Mesendoderm (in vitro differentiated cells): ENCODE data around the gene RHBDL1.

Experiments
- DNase-seq: peaks from one replicate; pipeline ENCODE4 v3.0.0; 2013
- H2AK5ac ChIP-seq: 2 replicates; pipeline ENCODE4 v1.6.1; 2013; ENCODE audit warnings: low read length, inconsistent platforms
- H2BK120ac ChIP-seq: 2 replicates; pipeline ENCODE4 v1.6.1; 2013; ENCODE audit warnings: low read depth, mild to moderate bottlenecking, low read length, moderate library complexity, mixed read lengths
- H2BK15ac ChIP-seq: replicated peaks from 2 replicates; pipeline ENCODE4 v1.6.1; 2013; ENCODE audit warnings: low read depth, mild to moderate bottlenecking, moderate library complexity
- H2BK5ac ChIP-seq: 2 replicates; pipeline ENCODE4 v1.6.1; 2013; ENCODE audit warnings: low read length, inconsistent platforms
- H3K18ac ChIP-seq: 2 replicates; pipeline ENCODE4 v1.6.1; 2013; ENCODE audit warnings: mild to moderate bottlenecking, low read length, mixed read lengths
- H3K23ac ChIP-seq: one replicate; pipeline ENCODE4 v1.6.1; 2013; ENCODE audit warnings: low read length
- H3K27ac ChIP-seq: 2 replicates; pipeline ENCODE4 v1.5.1; 2013; ENCODE audit warnings: low read depth, mild to moderate bottlenecking, inconsistent platforms, low read length, moderate library complexity
- H3K27me3 ChIP-seq: 2 replicates; pipeline ENCODE4 v1.6.1; 2013; ENCODE audit warnings: low read length, control low read depth, mild to moderate bottlenecking, inconsistent platforms; ENCODE audit not compliant: insufficient read depth, poor library complexity
- H3K36me3 ChIP-seq: 2 replicates; pipeline ENCODE4 v1.6.1; 2013; ENCODE audit warnings: low read length, inconsistent platforms; ENCODE audit not compliant: control insufficient read depth, insufficient read depth
- H3K4ac ChIP-seq: one replicate; pipeline ENCODE4 v1.6.1; 2013; ENCODE audit warnings: low read depth, mild to moderate bottlenecking, low read length, moderate library complexity
- H3K4me1 ChIP-seq: 2 replicates; pipeline ENCODE4 v1.6.1; 2013; ENCODE audit warnings: low read depth, low read length, inconsistent platforms; ENCODE audit not compliant: control insufficient read depth
- H3K4me2 ChIP-seq: 2 replicates; pipeline ENCODE4 v1.6.1; 2013; ENCODE audit warnings: low read length
- H3K4me3 ChIP-seq: 2 replicates; pipeline ENCODE4 v1.5.1; 2013; ENCODE audit warnings: mild to moderate bottlenecking, low read length
- H3K56ac ChIP-seq: one replicate; pipeline ENCODE4 v1.6.1; 2013; ENCODE audit warnings: low read length
- H3K79me1 ChIP-seq: 2 replicates; pipeline ENCODE4 v1.6.1; 2013; ENCODE audit warnings: low read length, inconsistent platforms
- H3K79me2 ChIP-seq: 2 replicates; pipeline ENCODE4 v1.6.1; 2013; ENCODE audit warnings: mild to moderate bottlenecking, low read length; ENCODE audit not compliant: control insufficient read depth, insufficient read depth
- H3K9ac ChIP-seq: 2 replicates; pipeline ENCODE4 v1.6.1; 2013; ENCODE audit warnings: low read length, inconsistent platforms
- H4K5ac ChIP-seq: one replicate; pipeline ENCODE4 v1.6.1; 2013; ENCODE audit warnings: low read length
- H4K8ac ChIP-seq: one replicate; pipeline ENCODE4 v1.6.1; 2013; ENCODE audit warnings: low read depth, mild to moderate bottlenecking, control low read depth, low read length, moderate library complexity
- WGBS: extraction: QIAGEN DNeasy Blood & Tissue Kit; methylation state at CpG from one replicate; pipeline ENCODE4 v1.1.7; 2013; ENCODE audit warnings: low lambda C conversion rate, missing lambda C conversion rate; ENCODE audit not compliant: insufficient coverage; ENCODE audit errors: extremely low coverage; 5-methylcytosine and 5-hydroxymethylcytosine counted together

Gene RHBDL1

GRCh38 chr16:632486-633335 lies 42.8 kb upstream of the RHBDL1 start:
- Histone ChIP-seq H4K5ac (no peak overlapping the region), H3K4me2 (no peak overlapping the region), H4K8ac (no peak overlapping the region), H3K18ac (no peak overlapping the region), H3K4me3 (no peak overlapping the region), H3K79me2 (no peaks in the 10 kb centered on the region), H2BK120ac (no peak overlapping the region), H3K56ac (no peak overlapping the region), H3K23ac (no peak overlapping the region), H3K36me3 (no peaks in the 10 kb centered on the region), H3K4ac (no peak overlapping the region), H2BK5ac (no peak overlapping the region), H2AK5ac (no peak overlapping the region), H2BK15ac (no peak overlapping the region), H3K79me1 (peaks cover 2% of the 10 kb centered on the region), H3K4me1 (peaks cover 8% of the 10 kb centered on the region), H3K9ac (no peak overlapping the region), H3K27ac (no peak overlapping the region), H3K27me3 (no peaks in the 10 kb centered on the region)
- no peak for DNase-seq
- no CpG with 5 or more reads among the region's 67 CpGs for WGBS

GRCh38 chr16:633336-634050 lies 42.0 kb upstream of the RHBDL1 start:
- Histone ChIP-seq H4K8ac (no peak overlapping the region), H2BK120ac (no peak overlapping the region), H3K23ac (no peak overlapping the region), H3K56ac (no peak overlapping the region), H2BK5ac (no peak overlapping the region), H3K4me1 (peaks cover 9% of the 10 kb centered on the region), H3K79me2 (no peaks in the 10 kb centered on the region), H2BK15ac (no peak overlapping the region), H3K27ac (no peak overlapping the region), H4K5ac (no peak overlapping the region), H3K27me3 (no peaks in the 10 kb centered on the region), H3K18ac (no peak overlapping the region), H2AK5ac (no peak overlapping the region), H3K4ac (no peak overlapping the region), H3K9ac (no peak overlapping the region), H3K4me2 (no peak overlapping the region), H3K36me3 (no peaks in the 10 kb centered on the region), H3K79me1 (peaks cover 2% of the 10 kb centered on the region), H3K4me3 (no peak overlapping the region)
- no CpG with 5 or more reads among the region's 74 CpGs for WGBS
- no peak for DNase-seq

- H2BK5ac ChIP-seq, result no peak overlapping the region
- H4K5ac ChIP-seq, result no peak overlapping the region
- H3K27ac ChIP-seq, result no peak overlapping the region
- no peak overlapping the region for H2BK15ac ChIP-seq
- peaks cover 2% of the 10 kb centered on the region for H3K79me1 ChIP-seq
- no peak overlapping the region for H3K9ac ChIP-seq
- H3K23ac ChIP-seq, result no peak overlapping the region
- no CpG with 5 or more reads among the region's 22 CpGs for WGBS
- no peak overlapping the region for H2BK120ac ChIP-seq
- no peak overlapping the region for H2AK5ac ChIP-seq
- H3K56ac ChIP-seq, result no peak overlapping the region
- H4K8ac ChIP-seq, result no peak overlapping the region
- H3K27me3 ChIP-seq, result no peaks in the 10 kb centered on the region
- no peak overlapping the region for H3K4me3 ChIP-seq
- no peak overlapping the region for H3K4ac ChIP-seq
- H3K4me1 ChIP-seq, result peaks cover 9% of the 10 kb centered on the region
- H3K36me3 ChIP-seq, result no peaks in the 10 kb centered on the region
- DNase-seq, result no peak
- H3K79me2 ChIP-seq, result no peaks in the 10 kb centered on the region
- H3K4me2 ChIP-seq, result no peak overlapping the region
- H3K18ac ChIP-seq, result no peak overlapping the region
Observed at GRCh38 chr16:634051-634670, 41.3 kb upstream of the RHBDL1 start.

- Histone ChIP-seq H2BK120ac (no peak overlapping the region), H3K4me1 (peaks cover 8% of the 10 kb centered on the region), H3K4ac (no peak overlapping the region), H3K4me3 (no peak overlapping the region), H2BK5ac (no peak overlapping the region), H2AK5ac (no peak overlapping the region), H3K23ac (no peak overlapping the region), H3K79me2 (no peaks in the 10 kb centered on the region), H3K36me3 (no peaks in the 10 kb centered on the region), H3K79me1 (peaks cover 2% of the 10 kb centered on the region), H3K4me2 (no peak overlapping the region), H3K27ac (no peak overlapping the region), H4K8ac (no peak overlapping the region), H3K9ac (no peak overlapping the region), H3K18ac (no peak overlapping the region), H3K27me3 (no peaks in the 10 kb centered on the region), H4K5ac (no peak overlapping the region), H2BK15ac (no peak overlapping the region), H3K56ac (peak overlapping the region; percentile 99)
- no peak for DNase-seq
- WGBS, result no CpG with 5 or more reads among the region's 7 CpGs
Observed at GRCh38 chr16:634996-635395, 40.5 kb upstream of the RHBDL1 start.

GRCh38 chr16:635573-636205 lies 39.8 kb upstream of the RHBDL1 start:
- Histone ChIP-seq H3K27ac (no peak overlapping the region), H2BK120ac (no peak overlapping the region), H3K79me2 (no peaks in the 10 kb centered on the region)

More at GRCh38 chr16:635573-636205, 39.8 kb upstream of the RHBDL1 start:
- Histone ChIP-seq H3K56ac (peak overlapping the region; percentile 99), H3K4me2 (peak overlapping the region; percentile 73), H2BK15ac (no peak overlapping the region), H3K4ac (peak overlapping the region; percentile 50), H2AK5ac (no peak overlapping the region), H4K5ac (no peak overlapping the region), H3K27me3 (no peaks in the 10 kb centered on the region), H3K4me3 (peak overlapping the region; percentile 89), H3K9ac (peak overlapping the region; percentile 94), H3K23ac (peak overlapping the region; percentile 97), H4K8ac (no peak overlapping the region), H3K36me3 (no peaks in the 10 kb centered on the region), H3K18ac (peak overlapping the region; percentile 5), H3K4me1 (peaks cover 3% of the 10 kb centered on the region), H3K79me1 (peaks cover 2% of the 10 kb centered on the region), H2BK5ac (no peak overlapping the region)
- DNase-seq, result no peak
- WGBS, result no CpG with 5 or more reads among the region's 55 CpGs
